Astrocyte (in vitro differentiated cells and primary cell): Measurements from ENCODE around the gene LECT2. TPM values are rescaled to one million over a fixed set of nuclear protein-coding genes. Genes with fewer than 3 reads are reported as not detected.

ENCODE experiments used
- DNase-seq: peaks from one replicate; pipeline ENCODE4 v3.0.0-alpha.2; 2010; ENCODE audit warnings: low read depth
- FAIRE-seq: peaks from 2 replicates; lab custom pipeline; 2011; peaks lifted over from hg19 to GRCh38; lab: Jason Lieb, UNC
- H2AFZ ChIP-seq: 2 replicates; pipeline ENCODE4 v1.6.0; 2012; ENCODE audit warnings: low read depth, low read length, inconsistent platforms
- H3K27ac ChIP-seq: 2 replicates; pipeline ENCODE4 v1.5.1; 2011; ENCODE audit warnings: low read depth, low read length, inconsistent platforms
- H3K27me3 ChIP-seq: 2 replicates; pipeline ENCODE4 v1.6.0; 2011; ENCODE audit warnings: low read length, inconsistent platforms; ENCODE audit not compliant: insufficient read depth
- H3K36me3 ChIP-seq: 2 replicates; pipeline ENCODE4 v1.5.1; 2011; ENCODE audit warnings: low read length, inconsistent platforms; ENCODE audit not compliant: insufficient read depth
- H3K4me1 ChIP-seq: 2 replicates; pipeline ENCODE4 v1.5.1; 2011; ENCODE audit warnings: low read length, inconsistent platforms; ENCODE audit not compliant: insufficient read depth
- H3K4me2 ChIP-seq: 2 replicates; pipeline ENCODE4 v1.6.0; 2012; ENCODE audit warnings: low read length, inconsistent platforms
- H3K4me3 ChIP-seq: 2 replicates; pipeline ENCODE4 v1.5.1; 2011; ENCODE audit warnings: low read depth, mild to moderate bottlenecking, low read length, inconsistent platforms; ENCODE audit not compliant: insufficient read depth
- H3K79me2 ChIP-seq: 2 replicates; pipeline ENCODE4 v1.6.0; 2012; ENCODE audit warnings: mild to moderate bottlenecking, low read length, inconsistent platforms; ENCODE audit not compliant: insufficient read depth
- H3K9ac ChIP-seq: 2 replicates; pipeline ENCODE4 v1.6.0; 2012; ENCODE audit warnings: mild to moderate bottlenecking, low read length, inconsistent platforms
- H3K9me3 ChIP-seq: 2 replicates; pipeline ENCODE4 v1.5.1; 2012; ENCODE audit warnings: low read depth, mild to moderate bottlenecking, low read length, inconsistent platforms; ENCODE audit not compliant: insufficient read depth
- H4K20me1 ChIP-seq: 2 replicates; pipeline ENCODE4 v1.6.0; 2012; ENCODE audit warnings: low read length, inconsistent platforms; ENCODE audit not compliant: insufficient read depth
- H3K27ac Mint-ChIP-seq: one replicate; pipeline ENCODE4 v1.8.0; 2021; ENCODE audit warnings: mild to moderate bottlenecking, mixed read lengths; ENCODE audit not compliant: unreplicated experiment
- H3K27me3 Mint-ChIP-seq: one replicate; pipeline ENCODE4 v1.8.0; 2021; ENCODE audit warnings: low read depth, mixed read lengths; ENCODE audit not compliant: unreplicated experiment
- H3K36me3 Mint-ChIP-seq: one replicate; pipeline ENCODE4 v1.8.0; 2021; ENCODE audit warnings: low read depth, mixed read lengths; ENCODE audit not compliant: unreplicated experiment
- H3K4me1 Mint-ChIP-seq: one replicate; pipeline ENCODE4 v1.8.0; 2021; ENCODE audit warnings: low read depth, mixed read lengths; ENCODE audit not compliant: unreplicated experiment
- H3K4me3 Mint-ChIP-seq: one replicate; pipeline ENCODE4 v1.8.0; 2021; ENCODE audit warnings: mild to moderate bottlenecking, moderate library complexity, mixed read lengths; ENCODE audit not compliant: unreplicated experiment
- H3K9me3 Mint-ChIP-seq: one replicate; pipeline ENCODE4 v1.8.0; 2021; ENCODE audit warnings: mild to moderate bottlenecking, mixed read lengths; ENCODE audit not compliant: unreplicated experiment
- EZH2 ChIP-seq: IDR thresholded peaks from 2 replicates; pipeline ENCODE4 v1.6.1; 2012; ENCODE audit warnings: mild to moderate bottlenecking, low read length, inconsistent platforms; ENCODE audit not compliant: insufficient read depth
- total RNA-seq: library from RNA; stranded (reverse); gene quantifications from 2 replicates; pipeline ENCODE4 v1.2.1, GENCODE V29; 2021
- TF ChIP-seq, protein P1 (sequence below): IDR thresholded peaks from 2 replicates; pipeline ENCODE4 v1.5.1; 2011; ENCODE audit warnings: low read depth, mild to moderate bottlenecking, inconsistent platforms, low read length, moderate library complexity; ENCODE audit not compliant: insufficient read depth

Gene LECT2
- total RNA-seq, 1 donor from 2014 or later, result not detected

DNA sequence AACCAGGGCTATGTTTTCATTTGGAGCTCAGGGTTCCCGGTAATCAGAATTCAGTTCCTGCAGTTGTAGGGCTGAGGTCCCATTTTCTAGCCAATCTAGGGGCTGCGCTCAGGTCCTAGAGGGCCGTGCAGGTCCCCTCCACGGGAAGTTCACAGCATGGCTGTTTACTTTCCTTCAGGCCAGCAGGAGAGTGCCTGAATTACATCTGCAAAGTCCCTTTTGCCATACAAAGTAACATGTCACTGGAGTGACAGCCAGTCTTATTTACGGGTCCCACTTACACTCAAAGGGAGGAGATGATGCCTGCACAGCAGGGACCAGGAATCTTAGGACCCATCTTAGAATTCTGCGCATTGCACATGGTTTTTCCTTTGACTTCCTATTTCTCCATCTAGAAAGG is 44.1 kb upstream of the LECT2 start:
- Mint-ChIP-seq H3K4me3 (peak overlapping the region; percentile 3), H3K4me1 (peaks cover 52% of the 10 kb centered on the region), H3K9me3 (no peaks in the 10 kb centered on the region), H3K27ac (peak overlapping the region; percentile 93), H3K27me3 (no peaks in the 10 kb centered on the region), H3K36me3 (no peaks in the 10 kb centered on the region)
- no peaks in the 10 kb centered on the region for H3K36me3 ChIP-seq
- H3K79me2 ChIP-seq, result no peaks in the 10 kb centered on the region
- TF ChIP-seq, protein P1, sequence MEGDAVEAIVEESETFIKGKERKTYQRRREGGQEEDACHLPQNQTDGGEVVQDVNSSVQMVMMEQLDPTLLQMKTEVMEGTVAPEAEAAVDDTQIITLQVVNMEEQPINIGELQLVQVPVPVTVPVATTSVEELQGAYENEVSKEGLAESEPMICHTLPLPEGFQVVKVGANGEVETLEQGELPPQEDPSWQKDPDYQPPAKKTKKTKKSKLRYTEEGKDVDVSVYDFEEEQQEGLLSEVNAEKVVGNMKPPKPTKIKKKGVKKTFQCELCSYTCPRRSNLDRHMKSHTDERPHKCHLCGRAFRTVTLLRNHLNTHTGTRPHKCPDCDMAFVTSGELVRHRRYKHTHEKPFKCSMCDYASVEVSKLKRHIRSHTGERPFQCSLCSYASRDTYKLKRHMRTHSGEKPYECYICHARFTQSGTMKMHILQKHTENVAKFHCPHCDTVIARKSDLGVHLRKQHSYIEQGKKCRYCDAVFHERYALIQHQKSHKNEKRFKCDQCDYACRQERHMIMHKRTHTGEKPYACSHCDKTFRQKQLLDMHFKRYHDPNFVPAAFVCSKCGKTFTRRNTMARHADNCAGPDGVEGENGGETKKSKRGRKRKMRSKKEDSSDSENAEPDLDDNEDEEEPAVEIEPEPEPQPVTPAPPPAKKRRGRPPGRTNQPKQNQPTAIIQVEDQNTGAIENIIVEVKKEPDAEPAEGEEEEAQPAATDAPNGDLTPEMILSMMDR, result no peak
- no peak for TF ChIP-seq EZH2
- H3K9me3 ChIP-seq, result no peaks in the 10 kb centered on the region
- H3K4me3 ChIP-seq, result no peak overlapping the region
- no peaks in the 10 kb centered on the region for H3K27me3 ChIP-seq
- FAIRE-seq (no peak), DNase-seq (no peak)
- peak overlapping the region; percentile 97 for H3K27ac ChIP-seq
- peaks cover 59% of the 10 kb centered on the region for H3K4me1 ChIP-seq
- no peak overlapping the region for H2AFZ ChIP-seq
- peak overlapping the region; percentile 44 for H3K4me2 ChIP-seq
- no peaks in the 10 kb centered on the region for H4K20me1 ChIP-seq
- peak overlapping the region; percentile 64 for H3K9ac ChIP-seq

DNA sequence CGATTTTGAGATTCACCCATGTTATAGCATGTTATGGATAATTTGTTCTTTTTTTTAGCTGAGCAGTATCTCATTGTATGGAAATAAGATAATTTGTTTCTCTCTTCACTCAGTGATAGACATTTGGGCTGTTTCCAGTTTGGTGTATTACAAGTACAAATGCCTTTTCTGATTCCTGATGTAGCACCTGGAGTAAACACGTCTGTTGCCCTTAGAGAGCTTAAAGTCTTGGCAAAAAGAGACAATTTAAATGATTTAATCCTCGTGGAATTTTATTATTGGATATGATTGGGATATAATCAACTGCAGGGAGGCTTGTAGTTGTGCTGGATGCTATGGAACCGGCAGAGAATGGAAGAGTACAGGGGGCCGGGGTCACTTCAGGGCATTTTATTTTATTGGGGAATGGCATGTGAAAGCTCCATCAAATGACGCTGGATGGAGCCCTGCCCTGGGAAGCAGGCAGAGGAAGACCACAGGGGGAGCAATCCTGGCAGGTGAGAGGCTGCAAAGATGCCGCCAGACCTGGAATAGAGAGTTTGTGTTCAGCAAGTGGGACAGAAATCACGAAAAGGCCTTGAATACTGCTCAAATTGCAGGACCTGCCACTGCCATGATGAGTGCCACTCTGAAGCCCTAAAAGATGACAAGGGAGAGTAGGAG is 43.0 kb upstream of the LECT2 start:
- no peaks in the 10 kb centered on the region for H4K20me1 ChIP-seq
- H3K4me3 Mint-ChIP-seq, result no peak overlapping the region
- peaks cover 70% of the 10 kb centered on the region for H3K4me1 ChIP-seq
- no peak overlapping the region for H2AFZ ChIP-seq
- TF ChIP-seq, protein P1, result no peak
- TF ChIP-seq EZH2, result no peak
- no peak overlapping the region for H3K4me3 ChIP-seq
- H3K4me1 Mint-ChIP-seq, result peaks cover 63% of the 10 kb centered on the region
- H3K27ac ChIP-seq, result peak overlapping the region; percentile 97
- H3K27ac Mint-ChIP-seq, result peak overlapping the region; percentile 84
- H3K9me3 Mint-ChIP-seq, result no peaks in the 10 kb centered on the region
- DNase-seq (no peak), FAIRE-seq (no peak)
- no peaks in the 10 kb centered on the region for H3K79me2 ChIP-seq
- H3K27me3 Mint-ChIP-seq, result no peaks in the 10 kb centered on the region
- peak overlapping the region; percentile 2 for H3K9ac ChIP-seq
- H3K36me3 ChIP-seq, result no peaks in the 10 kb centered on the region
- no peak overlapping the region for H3K4me2 ChIP-seq
- H3K27me3 ChIP-seq, result no peaks in the 10 kb centered on the region
- no peaks in the 10 kb centered on the region for H3K9me3 ChIP-seq
- no peaks in the 10 kb centered on the region for H3K36me3 Mint-ChIP-seq

DNA sequence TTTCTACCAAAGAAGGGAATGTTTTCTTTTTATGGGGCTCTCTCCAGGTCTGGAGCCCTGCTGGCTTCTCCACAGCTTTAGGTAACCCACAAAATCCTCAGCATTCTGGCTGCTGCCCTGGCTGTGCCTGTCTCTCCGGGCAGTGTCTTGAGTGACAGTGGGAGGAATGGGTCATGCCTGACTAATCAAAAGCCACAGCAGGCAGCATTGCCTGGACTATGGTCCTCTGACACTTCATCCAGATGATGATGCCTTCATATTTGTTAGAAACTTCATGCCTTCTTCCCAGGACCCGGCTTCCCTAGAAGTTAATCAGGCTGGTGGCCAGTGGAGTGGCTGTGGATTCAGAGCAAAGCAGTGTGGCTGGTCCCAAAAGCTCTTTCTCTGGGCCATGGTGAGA is 41.8 kb upstream of the LECT2 start:
- H3K36me3 ChIP-seq, result no peaks in the 10 kb centered on the region
- no peaks in the 10 kb centered on the region for H3K9me3 Mint-ChIP-seq
- DNase-seq (peak; percentile 81), FAIRE-seq (peak; percentile 90)
- TF ChIP-seq EZH2, result no peak
- TF ChIP-seq, protein P1, result no peak
- peak overlapping the region; percentile 86 for H3K27ac Mint-ChIP-seq
- no peaks in the 10 kb centered on the region for H3K36me3 Mint-ChIP-seq
- no peaks in the 10 kb centered on the region for H3K9me3 ChIP-seq
- H3K9ac ChIP-seq, result peak overlapping the region; percentile 80
- peak overlapping the region; percentile 97 for H3K27ac ChIP-seq
- peaks cover 60% of the 10 kb centered on the region for H3K4me1 Mint-ChIP-seq
- no peaks in the 10 kb centered on the region for H3K79me2 ChIP-seq
- H3K4me2 ChIP-seq, result peak overlapping the region; percentile 71
- H3K4me3 ChIP-seq, result peak overlapping the region; percentile 7
- H3K4me3 Mint-ChIP-seq, result peak overlapping the region; percentile 17
- no peaks in the 10 kb centered on the region for H3K27me3 Mint-ChIP-seq
- H3K4me1 ChIP-seq, result peaks cover 67% of the 10 kb centered on the region
- no peaks in the 10 kb centered on the region for H3K27me3 ChIP-seq
- H2AFZ ChIP-seq, result peak overlapping the region; percentile 6
- H4K20me1 ChIP-seq, result no peaks in the 10 kb centered on the region
